ENCODE results near the gene STUB1.

Gene STUB1

DNA sequence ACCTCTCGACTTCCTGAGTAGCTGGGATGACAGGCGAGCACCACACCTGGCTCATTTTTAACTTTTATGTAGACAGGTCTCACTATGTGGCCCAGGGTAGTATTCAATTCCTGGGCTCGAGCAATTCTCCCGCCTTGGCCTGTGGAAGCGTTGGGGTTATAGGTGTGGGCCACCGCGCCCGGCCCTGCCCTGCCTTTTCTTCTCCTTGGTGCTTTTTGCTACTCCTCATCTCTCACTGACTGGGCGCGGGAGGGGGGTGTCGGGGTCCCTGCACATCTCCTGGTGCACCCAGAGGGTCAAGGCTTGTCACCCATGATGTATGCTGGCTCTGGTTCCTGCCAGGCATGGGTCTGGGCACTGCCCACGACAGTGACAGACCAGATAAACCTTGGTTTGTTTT lies 35.7 kb upstream of the STUB1 start:
- DNase-seq (ENCODE audit: low read depth in 2 of 2), result no peak

DNA sequence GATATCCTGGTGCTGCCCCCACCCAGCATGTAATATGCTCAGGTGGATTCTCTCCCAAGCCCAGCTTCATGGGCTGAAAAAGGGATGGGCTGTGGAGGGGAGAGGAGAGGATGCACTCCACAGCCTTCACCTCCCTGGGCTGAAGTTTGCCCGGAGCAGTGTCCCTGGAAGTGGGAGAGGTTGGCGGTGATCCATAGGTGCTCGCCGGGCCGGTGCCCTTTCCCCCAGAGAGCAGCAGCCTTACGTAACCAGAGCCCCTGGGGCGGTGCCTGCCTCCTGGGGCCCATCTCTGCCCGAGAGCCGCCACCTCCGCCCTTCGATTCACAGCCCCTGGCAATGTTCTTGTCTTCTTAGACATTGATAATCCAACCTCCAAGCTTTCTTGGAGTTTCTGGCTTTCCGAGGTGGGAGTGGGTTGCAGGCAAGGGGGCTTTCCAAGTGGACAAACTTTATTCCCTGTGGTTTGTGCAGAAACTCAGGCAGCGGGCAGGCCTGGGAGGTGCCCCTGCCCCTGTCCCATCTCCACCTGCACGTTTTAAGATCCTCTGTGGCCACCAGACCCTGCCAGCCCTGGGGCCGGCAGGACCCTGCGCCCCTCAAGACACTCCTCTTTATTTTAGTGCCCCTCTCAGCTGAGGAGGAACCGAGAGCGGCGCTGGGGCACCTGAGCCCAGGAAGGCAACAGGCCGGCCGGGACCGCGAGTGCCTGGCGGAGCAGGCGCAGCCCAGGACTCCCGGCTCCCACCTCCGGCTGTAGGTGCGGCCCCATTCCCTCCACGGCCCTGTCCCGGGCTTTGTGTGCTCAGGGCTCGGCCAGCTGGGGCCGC lies 34.1 kb upstream of the STUB1 start:
- no peak for DNase-seq (ENCODE audit: low read depth in 2 of 2)

DNA sequence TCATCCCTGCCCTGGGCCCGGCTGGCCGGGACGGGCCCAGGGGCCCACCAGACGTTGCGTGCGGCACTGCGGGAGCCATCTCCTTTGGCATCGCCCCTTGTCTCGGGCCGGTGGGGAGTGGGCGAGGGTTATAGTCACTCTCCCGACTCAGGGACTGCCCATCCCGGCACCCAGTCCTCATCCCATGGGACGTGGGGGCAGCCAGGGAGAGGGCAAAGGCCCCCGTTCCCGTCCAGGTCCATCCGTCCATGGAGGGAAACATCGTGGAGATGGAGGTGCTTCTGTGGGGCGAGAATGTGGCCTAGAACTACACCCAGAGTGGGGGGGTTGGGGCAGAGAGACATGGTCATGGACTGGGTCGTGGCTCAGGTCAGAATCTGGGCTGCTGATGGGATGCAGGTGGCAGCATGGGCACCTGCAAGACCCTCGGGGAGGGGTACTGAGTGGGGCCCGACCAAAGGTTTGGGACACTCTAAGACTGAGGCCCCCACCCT lies 33.5 kb upstream of the STUB1 start:
- no peak for DNase-seq (ENCODE audit: low read depth in 2 of 2)

DNA sequence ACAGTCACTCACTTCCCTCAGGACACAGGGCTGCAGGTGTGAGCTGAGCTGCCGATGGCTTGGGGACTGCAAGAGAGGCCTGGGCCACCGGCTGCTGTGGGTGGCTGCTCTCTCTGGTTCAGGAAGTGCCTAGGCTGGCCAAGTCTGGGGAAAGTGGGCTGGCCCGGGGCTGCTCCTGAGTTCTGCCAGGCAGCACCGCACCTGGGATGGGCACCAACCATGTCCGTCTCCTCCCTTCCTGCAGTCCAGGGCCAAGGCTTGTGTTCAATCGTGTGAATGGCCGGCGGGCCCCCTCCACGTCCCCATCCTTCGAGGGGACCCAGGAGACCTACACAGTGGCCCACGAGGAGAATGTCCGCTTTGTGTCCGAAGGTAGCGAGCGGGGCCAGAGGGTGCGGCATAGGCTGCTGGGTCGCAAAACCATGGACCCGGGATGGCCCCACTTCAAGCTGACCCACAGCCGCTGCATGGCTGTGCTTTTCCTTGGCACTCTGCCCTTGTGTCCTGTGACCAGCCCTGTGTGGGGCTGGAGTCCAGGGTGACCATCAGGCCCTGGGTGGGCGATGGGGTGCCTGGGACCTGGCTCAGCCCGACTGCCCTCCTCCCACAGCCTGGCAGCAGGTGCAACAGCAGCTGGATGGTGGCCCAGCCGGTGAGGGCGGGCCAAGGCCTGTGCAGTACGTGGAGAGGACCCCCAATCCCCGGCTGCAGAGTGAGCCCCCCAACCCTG lies 32.9 kb upstream of the STUB1 start:
- DNase-seq (ENCODE audit: low read depth in 2 of 2), result no peak

DNA sequence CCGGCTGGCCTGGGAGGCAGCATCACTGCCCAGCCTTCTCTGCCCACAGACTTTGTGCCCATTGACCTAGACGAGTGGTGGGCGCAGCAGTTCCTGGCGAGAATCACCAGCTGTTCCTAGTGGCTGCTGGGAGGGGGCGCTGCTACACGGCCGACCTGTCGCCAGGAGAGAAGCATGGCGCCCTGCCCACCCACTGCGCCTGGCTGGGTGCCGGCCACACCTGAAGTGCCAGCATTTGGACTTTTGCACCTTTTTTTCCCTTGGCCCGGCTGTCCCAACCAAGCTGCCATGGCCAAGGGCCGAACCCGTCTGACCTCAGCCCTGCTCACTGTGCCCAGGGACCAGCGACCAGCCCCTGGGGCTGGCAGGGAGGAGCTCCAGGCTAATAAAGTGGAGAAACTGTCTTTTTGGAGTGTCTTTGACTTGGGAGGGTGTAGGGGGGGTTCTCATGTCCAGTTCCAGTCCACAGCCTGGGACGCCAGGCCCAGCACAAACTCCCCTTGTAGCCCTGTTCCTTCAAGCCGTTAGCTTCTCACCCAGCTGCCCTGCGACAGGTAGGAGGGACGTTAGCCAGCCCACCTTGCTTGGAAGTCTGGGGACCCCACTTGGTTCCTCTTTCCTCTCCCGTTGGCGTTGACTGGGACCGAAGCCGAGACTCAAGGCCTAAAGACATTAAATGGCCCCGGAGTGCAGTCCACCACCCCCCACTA lies 32.0 kb upstream of the STUB1 start:
- peak; percentile 54 to 57 for DNase-seq (ENCODE audit: low read depth in 2 of 2)

DNA sequence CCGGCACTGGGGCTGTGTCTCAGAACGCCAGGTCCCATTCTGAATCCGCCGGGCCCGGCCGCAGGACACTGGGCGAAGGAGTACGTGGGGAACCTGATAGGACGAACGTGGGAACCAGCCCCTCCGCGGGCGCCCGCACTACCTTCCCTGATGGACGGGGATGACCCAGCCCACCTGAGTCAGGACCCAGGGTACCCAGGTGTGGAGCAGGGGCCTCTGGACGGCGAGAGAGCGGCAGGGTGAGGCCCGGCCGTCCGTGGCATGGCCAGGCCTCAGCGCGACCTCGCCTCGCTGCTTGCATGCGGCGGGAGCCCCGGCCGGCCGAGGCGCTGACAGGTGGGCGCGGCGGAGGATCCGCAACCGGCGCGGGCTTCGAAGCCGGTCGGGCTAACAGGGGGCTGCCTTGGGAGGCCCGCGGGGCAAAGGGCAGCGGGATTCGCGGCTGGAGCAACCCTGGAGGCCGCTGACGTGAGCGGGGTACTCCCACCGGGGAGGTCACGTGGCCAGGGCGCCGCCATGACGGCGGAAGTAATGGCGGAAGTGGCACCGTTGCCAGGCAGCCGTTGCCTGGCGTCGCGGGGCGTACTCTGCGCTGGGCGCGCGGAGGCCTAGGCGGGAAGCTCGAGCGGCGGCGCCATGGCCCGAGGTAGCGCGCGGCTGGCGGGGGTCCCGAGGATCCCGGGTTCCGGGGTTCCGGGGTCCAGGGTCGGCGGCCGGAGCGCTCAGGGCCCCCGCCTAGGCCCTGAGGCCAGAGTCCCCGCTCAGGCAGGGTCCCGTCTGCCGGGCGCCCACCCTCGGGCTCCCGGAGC lies 31.2 kb upstream of the STUB1 start, which contains the start of gene WDR90:
WDR90 (plus strand) TSS at position 585 of the 809 bp plus-strand sequence; CDS start at position 637, 52 bp downstream.
- DNase-seq (ENCODE audit: low read depth in 2 of 2), result peak; percentile 89 to 94

DNA sequence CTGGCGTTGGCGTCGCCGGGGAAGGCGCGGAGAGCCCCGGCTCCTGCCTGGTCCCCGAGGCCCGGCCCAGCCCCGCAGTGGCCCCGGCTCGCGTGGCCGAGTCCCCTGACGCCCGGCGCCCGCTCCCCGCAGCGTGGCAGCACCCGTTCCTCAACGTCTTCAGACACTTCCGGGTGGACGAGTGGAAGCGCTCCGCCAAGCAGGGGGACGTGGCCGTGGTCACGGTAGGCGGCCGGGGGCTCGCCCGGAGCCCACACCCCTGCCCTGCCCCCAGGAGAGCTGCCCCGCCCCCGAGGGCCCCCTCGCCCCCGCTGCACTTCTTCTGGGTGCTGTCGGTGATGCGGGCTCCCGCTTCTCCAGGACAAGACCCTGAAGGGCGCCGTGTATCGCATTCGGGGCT lies 30.6 kb upstream of the STUB1 start:
- DNase-seq (ENCODE audit: low read depth in 2 of 2), result no peak

DNA sequence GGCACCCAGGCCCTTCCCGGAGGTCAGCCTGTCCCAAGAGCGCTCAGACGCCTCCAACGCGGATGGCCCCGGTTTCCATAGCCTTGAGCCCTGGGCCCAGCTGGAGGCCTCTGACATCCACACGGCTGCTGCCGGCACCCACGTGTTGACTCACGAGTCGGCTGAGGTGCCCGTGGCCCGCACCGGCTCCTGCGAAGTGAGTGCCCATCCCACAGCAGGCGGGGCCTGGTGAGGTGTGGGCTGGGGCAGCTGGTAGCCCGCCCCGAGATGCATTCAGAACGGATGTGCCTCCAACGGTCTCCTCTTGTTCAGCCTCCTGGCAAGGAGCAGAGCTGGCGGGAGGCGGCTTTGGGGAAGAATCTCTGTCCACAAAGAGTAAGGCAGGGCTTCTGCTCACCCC lies 28.4 kb upstream of the STUB1 start:
- no peak for DNase-seq (ENCODE audit: low read depth in 2 of 2)

DNA sequence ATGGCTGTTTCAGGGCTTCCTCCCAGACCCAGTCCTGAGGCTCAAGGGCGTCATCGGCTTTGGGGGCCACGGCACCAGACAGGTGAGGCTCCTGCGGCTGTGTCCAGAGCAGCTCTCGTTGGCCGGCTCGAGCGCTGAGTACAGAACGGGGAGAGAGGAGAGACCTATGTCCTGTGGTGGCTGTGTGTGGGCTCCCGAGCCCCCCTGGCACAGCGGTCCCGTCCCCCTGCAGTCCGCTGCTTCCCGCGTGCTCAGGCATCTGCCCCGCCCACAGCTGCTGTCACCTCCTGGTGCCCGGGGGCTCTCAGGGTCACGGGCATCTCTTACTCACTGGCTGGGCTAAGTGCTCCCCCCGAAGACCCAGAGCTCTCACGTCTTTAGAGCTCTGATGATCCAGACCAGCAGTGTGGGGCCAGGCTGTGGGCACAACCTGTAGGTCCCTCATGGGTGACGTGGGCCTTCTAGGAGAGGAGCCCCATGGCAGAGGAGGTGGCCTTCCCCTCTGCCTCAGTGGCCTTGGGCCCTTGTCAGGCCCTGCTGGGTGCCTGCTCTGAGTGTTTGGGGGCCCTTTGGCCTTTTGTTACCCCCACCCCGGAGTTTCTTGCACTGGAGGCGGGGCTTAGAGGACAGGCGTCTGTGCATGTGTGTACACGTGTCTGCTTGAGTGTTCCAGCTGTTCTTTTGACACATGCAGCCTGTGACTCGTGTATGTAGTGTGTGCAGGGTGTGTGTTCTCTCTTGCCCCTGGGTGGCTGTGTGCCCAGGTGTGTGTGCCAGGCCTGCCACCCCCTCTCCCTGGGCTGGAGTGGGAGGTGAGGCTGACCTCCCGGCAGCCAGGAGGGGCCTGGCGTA lies 27.5 kb upstream of the STUB1 start:
- DNase-seq (ENCODE audit: low read depth in 2 of 2), result no peak

DNA sequence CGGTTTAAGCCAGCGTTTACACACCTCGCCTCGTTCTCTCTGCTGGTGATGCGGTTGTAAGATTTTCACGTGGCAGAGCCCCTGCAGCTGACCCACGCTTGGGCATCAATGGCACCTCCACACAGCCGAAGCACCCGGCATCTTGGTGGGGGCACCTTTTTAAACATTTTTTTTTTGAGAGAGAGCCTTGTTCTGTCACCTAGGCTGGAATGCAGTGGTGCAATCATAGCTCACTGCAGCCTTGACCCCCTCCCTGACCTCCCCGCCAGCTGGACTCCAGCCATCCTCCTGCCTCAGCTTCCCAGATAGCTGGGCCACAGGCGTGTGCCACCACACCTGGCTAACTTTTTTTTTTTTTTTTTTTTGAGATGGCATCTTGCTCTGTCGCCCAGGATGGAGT lies 26.2 kb upstream of the STUB1 start:
- no peak for DNase-seq (ENCODE audit: low read depth in 2 of 2)

DNA sequence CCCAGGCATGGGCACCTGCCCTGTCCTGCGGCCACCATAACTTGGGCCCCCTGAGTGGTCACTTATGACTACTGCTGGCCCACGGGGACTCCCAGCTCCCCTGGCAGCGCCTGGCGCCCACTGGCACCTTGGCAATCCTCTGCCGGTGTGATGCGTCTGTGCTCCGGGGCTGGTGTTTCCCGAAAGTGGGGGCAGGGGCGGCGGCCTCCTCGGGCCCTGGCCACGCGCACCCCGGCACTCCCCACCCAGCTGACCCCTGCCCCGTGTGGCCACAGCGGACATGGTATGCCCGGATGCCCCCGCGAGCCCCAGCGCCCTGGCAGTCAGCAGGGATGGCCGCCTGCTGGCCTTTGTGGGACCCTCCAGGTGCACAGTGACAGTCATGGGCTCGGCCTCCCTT lies 22.7 kb upstream of the STUB1 start:
- DNase-seq (ENCODE audit: low read depth in 2 of 2), result no peak

DNA sequence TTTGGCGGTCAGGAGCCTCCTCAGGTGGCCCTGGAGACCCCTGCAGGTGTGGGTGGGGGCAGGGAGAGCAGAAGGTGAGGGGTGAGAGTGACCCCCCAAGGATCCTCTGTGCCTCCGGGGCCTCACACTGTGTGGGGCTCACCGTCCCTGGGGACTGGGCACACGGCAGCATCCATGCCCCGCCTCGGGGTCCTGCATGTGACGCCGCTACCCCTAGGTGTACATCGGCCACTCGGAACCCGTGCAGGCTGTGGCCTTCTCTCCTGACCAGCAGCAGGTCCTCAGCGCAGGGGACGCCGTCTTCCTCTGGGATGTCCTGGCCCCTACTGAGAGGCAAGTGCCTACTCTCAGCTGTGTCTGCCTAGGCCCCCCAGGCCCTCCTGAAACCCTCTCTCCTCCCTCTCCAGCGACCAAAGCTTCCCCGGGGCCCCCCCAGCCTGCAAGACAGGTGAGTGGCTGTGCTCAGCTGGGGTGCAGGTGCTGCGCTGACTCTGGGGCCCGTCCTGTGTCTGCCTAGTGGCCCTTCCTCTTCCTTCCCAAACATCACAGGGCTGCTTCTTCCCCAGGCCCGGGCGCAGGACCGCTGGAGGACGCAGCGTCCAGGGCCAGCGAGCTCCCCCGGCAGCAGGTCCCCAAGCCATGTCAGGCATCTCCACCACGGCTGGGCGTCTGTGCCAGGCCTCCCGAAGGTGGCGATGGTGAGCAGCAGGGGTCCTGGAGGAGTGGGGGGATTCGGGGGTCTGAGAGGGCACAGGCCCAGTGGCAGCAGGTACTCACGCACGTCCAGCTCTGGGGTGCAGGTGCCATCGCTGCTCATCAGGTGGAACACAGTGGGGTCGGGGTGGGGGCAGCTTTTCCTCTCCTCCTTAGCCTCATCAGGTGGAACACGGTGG lies 21.3 kb upstream of the STUB1 start:
- no peak for DNase-seq (ENCODE audit: low read depth in 2 of 2)

DNA sequence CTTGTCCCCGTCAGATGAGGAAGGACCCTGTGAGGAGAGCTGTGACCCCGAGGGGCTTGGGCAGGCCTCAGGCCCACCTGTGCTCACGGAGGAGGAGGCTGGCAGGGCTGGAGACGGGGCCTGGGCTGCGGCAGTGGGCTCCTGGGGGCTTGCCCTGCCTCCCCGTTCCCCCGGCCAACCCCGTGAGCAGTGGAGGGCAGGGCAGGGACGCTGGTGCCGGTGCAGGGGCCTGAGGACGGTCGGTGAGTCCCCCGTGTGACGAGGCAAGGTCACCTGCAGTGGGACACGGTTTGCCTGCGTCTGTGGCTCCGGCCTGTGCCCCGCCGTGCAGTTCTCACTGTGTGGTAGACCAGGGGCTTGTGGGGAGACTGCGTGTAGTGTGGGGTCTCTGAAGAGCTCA lies 20.6 kb upstream of the STUB1 start:
- no peak for DNase-seq (ENCODE audit: low read depth in 2 of 2)

DNA sequence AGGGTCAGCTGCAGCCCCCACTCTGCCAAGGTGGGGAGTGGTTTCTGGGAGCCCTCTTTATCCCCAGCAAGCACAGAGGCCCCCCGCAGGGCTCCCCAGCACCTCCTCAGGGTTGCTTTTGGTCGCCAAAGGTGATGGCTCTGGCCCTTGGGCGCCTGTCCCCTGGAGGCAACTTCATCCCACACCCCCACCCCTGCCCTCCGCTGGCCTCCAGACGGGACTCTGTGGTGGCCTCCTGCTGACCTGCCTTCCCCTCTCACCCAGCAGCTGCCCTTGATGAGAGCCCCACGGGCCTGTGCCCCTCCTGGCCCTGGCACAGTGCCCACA lies 20.1 kb upstream of the STUB1 start:
- no peak for DNase-seq (ENCODE audit: low read depth in 2 of 2)

DNA sequence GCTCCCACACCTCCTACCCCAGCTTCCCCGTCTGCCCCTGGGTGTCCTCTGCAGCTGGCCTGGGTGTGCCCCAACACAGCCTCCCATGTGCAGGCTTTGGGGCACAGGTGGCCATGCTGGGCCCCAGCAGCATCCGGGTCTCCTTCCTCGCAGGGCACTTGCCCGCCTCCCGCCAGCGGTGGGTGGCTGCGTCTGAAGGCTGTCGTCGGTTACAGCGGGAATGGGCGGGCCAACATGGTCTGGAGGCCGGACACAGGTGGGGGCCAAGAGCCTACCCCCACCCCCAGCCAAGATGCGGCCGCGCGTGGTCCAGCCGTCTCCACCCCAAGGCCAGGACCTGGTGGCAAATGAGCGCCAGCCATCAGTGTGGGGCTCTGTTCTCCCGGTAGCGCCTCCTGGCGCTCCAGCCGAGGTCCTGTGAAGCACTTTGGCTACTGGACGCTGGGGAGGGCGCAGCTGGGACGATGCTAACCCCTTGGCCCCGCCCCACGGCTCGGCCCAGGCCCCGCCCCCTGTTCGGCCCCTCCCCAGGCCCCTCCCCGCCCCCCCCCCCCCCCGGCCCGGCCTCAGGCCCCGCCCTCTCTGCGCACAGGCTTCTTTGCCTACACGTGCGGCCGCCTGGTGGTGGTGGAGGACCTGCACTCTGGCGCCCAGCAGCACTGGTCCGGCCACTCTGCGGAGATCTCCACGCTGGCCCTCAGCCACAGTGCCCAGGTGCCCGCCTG lies 19.6 kb upstream of the STUB1 start:
- peak in 1 of 2 donors; percentile 67 for DNase-seq (ENCODE audit: low read depth in 2 of 2)

DNA sequence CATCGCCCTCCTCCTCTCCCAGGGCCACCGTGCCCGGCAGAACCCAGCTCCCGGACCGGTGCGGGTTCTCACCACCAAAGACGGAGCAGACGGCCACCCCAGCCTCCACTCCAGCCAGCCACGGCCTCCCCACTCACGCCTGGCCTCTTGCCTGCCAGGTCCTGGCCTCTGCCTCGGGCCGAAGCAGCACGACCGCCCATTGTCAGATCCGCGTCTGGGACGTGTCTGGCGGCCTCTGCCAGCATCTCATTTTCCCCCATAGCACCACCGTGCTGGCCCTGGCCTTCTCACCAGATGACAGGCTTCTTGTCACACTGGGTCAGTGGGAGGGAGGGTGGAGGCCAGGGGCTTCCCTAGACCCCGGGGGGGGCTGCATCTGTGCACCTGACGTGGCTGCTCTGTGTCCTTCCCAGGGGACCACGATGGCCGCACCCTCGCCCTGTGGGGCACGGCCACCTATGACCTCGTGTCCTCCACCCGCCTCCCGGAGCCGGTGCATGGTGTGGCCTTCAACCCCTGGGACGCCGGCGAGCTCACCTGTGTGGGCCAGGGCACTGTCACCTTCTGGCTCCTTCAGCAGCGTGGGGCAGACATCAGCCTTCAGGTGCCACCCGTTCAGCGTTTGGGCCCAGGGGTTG lies 18.9 kb upstream of the STUB1 start:
- no peak for DNase-seq (ENCODE audit: low read depth in 2 of 2)

DNA sequence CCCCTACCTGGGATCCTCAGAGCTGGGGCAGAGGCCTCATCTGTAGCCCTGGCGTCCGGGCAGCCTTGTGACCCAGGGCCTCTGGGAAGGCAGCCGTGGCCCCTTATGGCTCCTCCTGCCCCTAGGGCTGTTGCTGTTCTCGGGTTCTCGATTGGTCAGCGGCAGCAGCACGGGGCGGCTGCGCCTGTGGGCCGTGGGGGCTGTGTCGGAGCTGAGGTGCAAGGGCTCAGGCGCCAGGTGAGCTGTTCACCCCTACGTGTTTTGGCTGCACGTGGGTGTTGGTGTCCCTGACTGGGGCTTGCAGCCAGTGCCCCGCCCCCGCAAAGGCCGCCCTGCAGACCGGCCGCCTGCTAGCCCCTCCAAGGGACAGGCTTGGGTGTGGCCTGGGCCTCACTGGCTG lies 18.1 kb upstream of the STUB1 start:
- no peak for DNase-seq (ENCODE audit: low read depth in 2 of 2)

DNA sequence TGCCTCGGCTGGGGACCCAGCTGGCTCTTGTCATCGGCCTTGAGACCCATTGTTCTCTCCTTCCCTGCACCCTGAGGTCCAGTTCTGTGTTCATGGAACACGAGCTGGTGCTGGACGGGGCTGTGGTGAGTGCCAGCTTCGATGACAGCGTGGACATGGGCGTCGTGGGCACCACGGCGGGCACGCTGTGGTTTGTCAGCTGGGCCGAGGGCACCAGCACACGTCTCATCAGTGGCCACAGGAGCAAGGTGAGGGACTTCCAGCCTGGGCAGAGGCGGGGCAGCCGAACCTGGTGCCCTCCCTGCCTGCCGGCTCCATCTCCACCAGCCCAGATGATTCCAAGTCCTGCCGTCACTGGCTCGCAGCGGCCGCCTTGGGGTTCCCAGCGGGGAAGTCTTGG lies 17.6 kb upstream of the STUB1 start:
- no peak for DNase-seq (ENCODE audit: low read depth in 2 of 2)

DNA sequence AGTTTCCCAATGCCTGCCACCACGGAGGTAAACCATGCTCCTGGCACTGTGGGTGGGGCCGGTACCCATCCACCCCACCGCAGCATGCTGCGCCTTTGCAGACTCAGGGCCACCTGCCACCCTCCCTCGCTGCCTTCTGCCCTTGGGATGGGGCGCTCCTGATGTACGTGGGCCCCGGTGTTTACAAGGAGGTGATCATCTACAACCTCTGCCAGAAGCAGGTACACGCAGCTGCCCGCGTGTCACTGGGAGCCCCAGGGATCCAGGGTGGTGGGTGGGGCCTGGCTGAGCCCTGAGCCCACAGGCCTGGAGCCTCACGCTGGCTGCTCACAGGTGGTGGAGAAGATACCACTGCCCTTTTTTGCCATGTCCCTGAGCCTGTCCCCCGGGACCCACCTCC lies 13.6 kb upstream of the STUB1 start:
- no peak for DNase-seq (ENCODE audit: low read depth in 2 of 2)
